K562 (cell line): ENCODE results near the gene GSTO2. TPM values are rescaled to one million over a fixed set of nuclear protein-coding genes. Genes with fewer than 3 reads are reported as not detected.

Experiments
- ATAC-seq: fragments of 200-7000 bp; cut with Tn5 transposase; 3 replicates; pipeline ENCODE4 v1.9.1; 2020; ENCODE audit warnings: moderate library complexity
- BruUV-seq: library from RNA; stranded (reverse); fragments of 400-500 nt; replicated peaks from 2 replicates; lab custom pipeline; 2021; lab: Mats Ljungman, UMichigan
- CTCF ChIA-PET: fragments of 300-600 bp; formaldehyde crosslinking; extraction: SDS; loops from one replicate; lab custom pipeline; 2021; ENCODE audit warnings: low intra/inter-chr PET ratio; lab: Yijun Ruan, JAX
- POLR2A ChIA-PET: fragments of 300-600, 350-650 bp; sonication (Branson Sonifier 250); formaldehyde crosslinking; extraction: SDS; loops from one replicate; lab custom pipeline; 2021; ENCODE audit warnings: antibody characterized with exemption, inconsistent platforms; lab: Yijun Ruan, JAX
- DNase-seq, 4 experiments: peaks; one replicate each; pipeline versions ENCODE4 v3.0.0 to v3.0.0-alpha.2; 2011 to 2018; ENCODE audit warnings: low spot score in 3 of 4, mixed read lengths in 3 of 4; ENCODE audit errors: extremely low read depth in 1 of 4
- FAIRE-seq: peaks from 2 replicates; lab custom pipeline; 2011; peaks lifted over from hg19 to GRCh38; lab: Jason Lieb, UNC
- H2AFZ ChIP-seq: 2 replicates; pipeline ENCODE4 v1.6.0; 2011; ENCODE audit warnings: low read depth, low read length, control low read depth, inconsistent platforms
- H3K27ac ChIP-seq: fragments of 200-600 bp; 3 replicates; pipeline ENCODE4 v1.8.0; 2011; ENCODE audit warnings: low read depth, mild to moderate bottlenecking, control low read depth, inconsistent platforms, low read length, moderate library complexity, mixed read lengths; ENCODE audit errors: extremely low read depth
- H3K27me3 ChIP-seq, 2 experiments: fragments of 300-600 bp in 1 of 2; 2 replicates in 1 of 2; 3 replicates in 1 of 2; pipeline versions ENCODE4 v1.6.0 to v1.8.0; 2011; ENCODE audit warnings: inconsistent platforms in 2 of 2, low read length in 2 of 2, mild to moderate bottlenecking in 1 of 2, mixed read lengths in 1 of 2, moderate library complexity in 1 of 2; ENCODE audit not compliant: control insufficient read depth in 2 of 2, insufficient read depth in 2 of 2
- H3K36me3 ChIP-seq: fragments of 300-600 bp; 3 replicates; pipeline ENCODE4 v1.8.0; 2011; ENCODE audit warnings: mild to moderate bottlenecking, low read length, inconsistent platforms; ENCODE audit not compliant: control insufficient read depth, insufficient read depth
- H3K4me1 ChIP-seq, 2 experiments: fragments of 200-600 bp in 1 of 2; replicated peaks in 1 of 2; 2 replicates in 1 of 2; 3 replicates in 1 of 2; pipeline versions ENCODE4 v1.5.1 to v1.8.0; 2011; ENCODE audit warnings: inconsistent platforms in 2 of 2, low read length in 2 of 2, mild to moderate bottlenecking in 1 of 2, mixed read lengths in 1 of 2, moderate library complexity in 1 of 2; ENCODE audit not compliant: control insufficient read depth in 2 of 2, insufficient read depth in 2 of 2
- H3K4me2 ChIP-seq: 2 replicates; pipeline ENCODE4 v1.6.1; 2011; ENCODE audit warnings: low read length, control low read depth, inconsistent platforms, mixed read lengths; ENCODE audit not compliant: insufficient read depth
- H3K4me3 ChIP-seq: fragments of 200-600 bp; sonication (generic), shearing (Covaris generic); 2 replicates; pipeline ENCODE4 v1.5.1; 2016; ENCODE audit warnings: control low read depth, inconsistent platforms
- H3K79me2 ChIP-seq: fragments of 200-600 bp; 3 replicates; pipeline ENCODE4 v1.8.0; 2011; ENCODE audit warnings: low read length, inconsistent platforms; ENCODE audit not compliant: control insufficient read depth, insufficient read depth
- H3K9ac ChIP-seq, 2 experiments: 2 replicates each; pipeline versions ENCODE4 v1.6.0 to v1.6.1; 2011; ENCODE audit warnings: low read depth in 2 of 2, low read length in 2 of 2, control low read depth in 1 of 2, inconsistent platforms in 1 of 2, mild to moderate bottlenecking in 1 of 2, mixed read lengths in 1 of 2; ENCODE audit not compliant: insufficient read depth in 1 of 2
- H3K9me1 ChIP-seq: one replicate; pipeline ENCODE4 v1.6.0; 2011; ENCODE audit warnings: inconsistent platforms, mild to moderate bottlenecking, low read length, moderate library complexity; ENCODE audit not compliant: control insufficient read depth, insufficient read depth
- H3K9me3 ChIP-seq: replicated peaks from 2 replicates; pipeline ENCODE4 v1.5.1; 2011; ENCODE audit warnings: low read depth, low read length, inconsistent platforms; ENCODE audit not compliant: control insufficient read depth, insufficient read depth
- H4K20me1 ChIP-seq: replicated peaks from 2 replicates; pipeline ENCODE4 v1.6.1; 2011; ENCODE audit warnings: low read length, inconsistent platforms, mixed read lengths; ENCODE audit not compliant: control insufficient read depth, insufficient read depth
- SMARCA4 ChIP-seq: fragments of 450-650 bp; IDR thresholded peaks from 2 replicates; pipeline ENCODE4 v1.6.1; 2016
- SMARCA5 ChIP-seq: fragments of 450-650 bp; IDR thresholded peaks from 2 replicates; pipeline ENCODE4 v1.6.1; 2016
- WGBS: fragments of 100-300 bp; shearing (Covaris generic); methylation state at CpG from one replicate; pipeline ENCODE4 v1.1.6; 2016; ENCODE audit warnings: low coverage, mixed read lengths; ENCODE audit not compliant: insufficient coverage; ENCODE audit errors: missing lambda C conversion rate; 5-methylcytosine and 5-hydroxymethylcytosine counted together
- in situ Hi-C: fragments of 300-500 bp; cut with MboI; formaldehyde crosslinking; loops from 4 replicates; pipeline ENCODE4 v1.15.0; 2018; ENCODE audit warnings: inconsistent platforms, mixed read lengths
- intact Hi-C: fragments of 100-400 bp; cut with micrococcal nuclease; formaldehyde crosslinking; loops from 2 replicates; pipeline ENCODE4 v1.14.2; 2022
- polyA plus RNA-seq, 8 experiments: library from polyadenylated mRNA; depleted of rRNA in 4 of 8; stranded (reverse) in 5 of 8; unstranded in 3 of 8; fragments of >200 nt; fragmentation: Nextera tagmentation in 2 of 8; fragmentation: Illumina TruSeq in 1 of 8; extraction: Ambion mirVana in 2 of 8; extraction: Trizol in 1 of 8; gene quantifications; 2 replicates each; pipeline versions ENCODE4 v1.2.1 to v1.2.3, GENCODE V29; 2011 to 2014; ENCODE audit warnings: inconsistent platforms in 1 of 8, missing spikeins in 1 of 8
- total RNA-seq, 7 experiments: library from RNA; depleted of rRNA in 6 of 7; stranded (reverse); fragments of >200 nt in 6 of 7; fragmentation: Illumina TruSeq in 2 of 7; extraction: Trizol in 2 of 7; gene quantifications; 2 replicates each; pipeline versions ENCODE4 v1.2.1 to v1.2.3, GENCODE V29; 2011 to 2021; ENCODE audit warnings: low replicate concordance in 1 of 7
- TF ChIP-seq, protein P1 (sequence below), 2 experiments: fragments of 450-650 bp; IDR thresholded peaks; 2 replicates each; pipeline ENCODE4 v1.6.1; 2016

The GSTO2 gene
- total and polyA plus RNA-seq, 9 of the 15 experiments (the other 6 are each of a cell fraction or from before 2014, with no cell fraction given): 0.18 to 1.8 (median 0.90) TPM

DNA sequence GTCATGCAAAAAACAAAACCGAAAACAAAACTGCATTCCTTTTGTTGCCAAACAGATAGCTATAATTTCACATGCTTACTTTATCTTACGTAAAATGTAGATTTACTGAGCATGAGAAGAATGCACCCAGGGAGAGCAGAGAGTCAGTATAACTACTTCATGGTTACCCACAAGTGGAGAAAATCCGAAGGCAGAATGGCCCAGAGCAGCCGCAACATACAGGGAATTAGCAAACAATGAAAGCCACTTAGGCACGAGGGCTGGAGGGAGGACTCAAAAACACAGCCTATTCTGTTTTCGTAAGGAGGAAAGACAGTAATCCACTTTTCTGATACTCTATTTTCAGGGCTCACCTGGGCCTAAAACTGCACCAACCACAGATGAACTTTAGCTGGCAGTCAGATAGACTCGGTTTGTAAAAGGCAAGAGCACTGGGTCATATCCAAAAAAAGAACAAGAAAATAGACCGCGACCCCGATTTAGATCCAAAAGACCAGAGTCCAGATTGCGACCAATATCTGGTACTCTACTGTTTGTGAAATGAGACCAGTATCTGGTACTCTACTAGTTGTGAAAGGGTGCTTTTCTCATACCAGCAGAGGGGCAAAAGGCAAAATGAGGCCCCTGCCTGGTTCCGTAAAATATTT lies 68.0 kb downstream of the GSTO2 start:
- CTCF ChIA-PET: no interaction called here
- in situ Hi-C loops: no loop called here
- peak in 1 of 4 experiments; percentile 3 for DNase-seq

More for the DNA sequence above, 68.0 kb downstream of the GSTO2 start:
- Histone ChIP-seq H2AFZ (no peak overlapping the region), H3K4me2 (peak overlapping the region; percentile 91), H3K9ac (peak overlapping the region; percentile 87 to 93; a peak in 3 of 4 replicates), H3K4me1 (peaks cover 32 to 53% of the 10 kb centered on the region in 2 experiments), H3K4me3 (peak overlapping the region; percentile 98), H3K9me1 (no peaks in the 10 kb centered on the region), H3K79me2 (peaks cover 94% of the 10 kb centered on the region), H3K36me3 (peaks cover 41% of the 10 kb centered on the region), H3K9me3 (no peaks in the 10 kb centered on the region), H4K20me1 (peaks cover 23% of the 10 kb centered on the region), H3K27ac (peak overlapping the region; percentile 98), H3K27me3 (no peaks in the 10 kb centered on the region)
- intact Hi-C loops: loop anchor here (1.0 kb wide), 1 partner anchor 14 kb away; no protein-coding TSS in a partner anchor
- POLR2A ChIA-PET: interaction anchor here (1.2 to 1.6 kb wide), 5 partner anchors 9 to 17 kb away, joined by 3 to 4 read pairs (median 4); partner anchors contain the start of gene CFAP58
- no peak for TF ChIP-seq SMARCA5
- TF ChIP-seq, protein P1, sequence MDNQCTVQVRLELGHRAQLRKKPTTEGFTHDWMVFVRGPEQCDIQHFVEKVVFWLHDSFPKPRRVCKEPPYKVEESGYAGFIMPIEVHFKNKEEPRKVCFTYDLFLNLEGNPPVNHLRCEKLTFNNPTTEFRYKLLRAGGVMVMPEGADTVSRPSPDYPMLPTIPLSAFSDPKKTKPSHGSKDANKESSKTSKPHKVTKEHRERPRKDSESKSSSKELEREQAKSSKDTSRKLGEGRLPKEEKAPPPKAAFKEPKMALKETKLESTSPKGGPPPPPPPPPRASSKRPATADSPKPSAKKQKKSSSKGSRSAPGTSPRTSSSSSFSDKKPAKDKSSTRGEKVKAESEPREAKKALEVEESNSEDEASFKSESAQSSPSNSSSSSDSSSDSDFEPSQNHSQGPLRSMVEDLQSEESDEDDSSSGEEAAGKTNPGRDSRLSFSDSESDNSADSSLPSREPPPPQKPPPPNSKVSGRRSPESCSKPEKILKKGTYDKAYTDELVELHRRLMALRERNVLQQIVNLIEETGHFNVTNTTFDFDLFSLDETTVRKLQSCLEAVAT (IDR thresholded peaks at IDR 0.05): 0 out of 4 replicates have a peak, but pooled peaks of 1 of the 2 experiments have one; percentile 10
- TF ChIP-seq SMARCA4: peak; percentile 16; the same call in 1 of the 2 replicates
- TSS peak; percentile 40 for BruUV-seq
- FAIRE-seq: no peak
- under 1% methylated on average over 11 of the region's 12 CpGs for WGBS
- ATAC-seq: no peak
